OCI-LY3 (cell line): ENCODE data around the gene NDUFV1.

ENCODE experiments used
- EZH2phosphoT487 ChIP-seq: fragments of 200-600 bp; shearing (Covaris generic); IDR thresholded peaks from 2 replicates; pipeline ENCODE4 v1.6.1; 2018; ENCODE audit warnings: antibody characterized with exemption, mixed run types, low read depth
- TF ChIP-seq, protein P1 (sequence below): fragments of 200-600, 300-600 bp; sonication (generic); IDR thresholded peaks from 2 replicates; pipeline ENCODE4 v1.5.1; 2014; ENCODE audit warnings: antibody characterized with exemption, low read length, low read depth

DNA sequence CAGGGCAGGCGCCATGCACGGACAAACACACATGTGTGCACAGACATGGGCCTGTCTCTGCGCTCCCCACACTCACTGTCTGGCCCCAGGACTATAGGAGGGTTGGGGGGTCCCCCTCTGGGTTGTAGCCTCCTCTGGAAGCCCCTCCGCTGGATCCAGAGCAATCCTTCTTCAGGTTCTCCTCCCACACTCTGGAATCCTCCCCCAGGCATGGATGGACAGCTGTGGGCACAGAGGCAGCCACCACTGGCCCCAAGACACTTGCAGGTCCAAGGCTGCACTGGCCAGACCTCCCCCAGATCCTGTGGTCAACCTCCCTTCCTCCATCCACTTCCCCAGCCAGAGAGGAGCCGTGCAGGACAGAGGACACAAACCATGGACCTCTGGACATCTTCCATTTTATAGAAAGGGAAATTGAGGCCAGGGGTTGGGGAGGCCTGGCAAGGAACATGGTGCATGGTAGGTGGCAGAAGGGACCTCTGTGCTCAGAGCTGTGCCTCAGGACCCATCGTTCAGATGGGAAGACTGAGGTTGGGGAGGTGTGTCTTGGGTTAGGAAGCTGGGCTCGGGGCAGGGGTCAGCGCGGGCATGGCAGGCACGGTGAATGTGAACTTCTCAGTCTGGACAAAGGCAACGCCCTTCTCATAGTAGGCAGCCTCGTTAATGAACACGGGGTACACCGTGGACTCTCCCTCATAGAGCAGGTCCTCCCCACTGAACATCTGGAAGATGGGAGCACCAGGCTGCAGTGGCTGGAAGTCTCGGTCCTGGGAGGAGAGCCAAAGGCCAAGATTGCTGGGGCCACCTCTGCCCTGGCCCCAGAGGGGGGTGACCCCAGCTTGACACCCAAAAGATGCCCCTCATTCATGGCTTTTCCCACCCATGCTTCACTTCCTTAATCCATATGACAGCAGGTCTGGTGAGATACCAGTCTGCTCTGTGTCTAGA lies 35.7 kb downstream of the NDUFV1 start:
- TF ChIP-seq, protein P1, sequence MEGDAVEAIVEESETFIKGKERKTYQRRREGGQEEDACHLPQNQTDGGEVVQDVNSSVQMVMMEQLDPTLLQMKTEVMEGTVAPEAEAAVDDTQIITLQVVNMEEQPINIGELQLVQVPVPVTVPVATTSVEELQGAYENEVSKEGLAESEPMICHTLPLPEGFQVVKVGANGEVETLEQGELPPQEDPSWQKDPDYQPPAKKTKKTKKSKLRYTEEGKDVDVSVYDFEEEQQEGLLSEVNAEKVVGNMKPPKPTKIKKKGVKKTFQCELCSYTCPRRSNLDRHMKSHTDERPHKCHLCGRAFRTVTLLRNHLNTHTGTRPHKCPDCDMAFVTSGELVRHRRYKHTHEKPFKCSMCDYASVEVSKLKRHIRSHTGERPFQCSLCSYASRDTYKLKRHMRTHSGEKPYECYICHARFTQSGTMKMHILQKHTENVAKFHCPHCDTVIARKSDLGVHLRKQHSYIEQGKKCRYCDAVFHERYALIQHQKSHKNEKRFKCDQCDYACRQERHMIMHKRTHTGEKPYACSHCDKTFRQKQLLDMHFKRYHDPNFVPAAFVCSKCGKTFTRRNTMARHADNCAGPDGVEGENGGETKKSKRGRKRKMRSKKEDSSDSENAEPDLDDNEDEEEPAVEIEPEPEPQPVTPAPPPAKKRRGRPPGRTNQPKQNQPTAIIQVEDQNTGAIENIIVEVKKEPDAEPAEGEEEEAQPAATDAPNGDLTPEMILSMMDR: no peak
- no peak for TF ChIP-seq EZH2phosphoT487
